Loucy (cell line): ENCODE results near the gene CFAP298.

Experiments used
- H2AFZ ChIP-seq: fragments of 200-600 bp; sonication (generic); 2 replicates; pipeline ENCODE4 v1.6.0; 2016; ENCODE audit warnings: antibody characterized with exemption, mild to moderate bottlenecking, low read length, moderate library complexity
- H3F3A ChIP-seq: fragments of 200-600 bp; 2 replicates; pipeline ENCODE4 v1.6.0; 2016; ENCODE audit warnings: antibody characterized with exemption, low read depth, mild to moderate bottlenecking
- H3K27me3 ChIP-seq: fragments of 200-600 bp; sonication (generic); 2 replicates; pipeline ENCODE4 v1.6.1; 2014; ENCODE audit warnings: low read length, mild to moderate bottlenecking; ENCODE audit not compliant: insufficient read depth, poor library complexity, severe bottlenecking
- H3K36me3 ChIP-seq: fragments of 200-600 bp; sonication (generic); 2 replicates; pipeline ENCODE4 v1.6.1; 2016; ENCODE audit warnings: low read length; ENCODE audit not compliant: insufficient read depth
- H3K4me1 ChIP-seq: fragments of 200-600 bp; sonication (generic); 2 replicates; pipeline ENCODE4 v1.5.1; 2014; ENCODE audit warnings: low read length, mild to moderate bottlenecking; ENCODE audit not compliant: insufficient read depth, poor library complexity, severe bottlenecking
- H3K4me2 ChIP-seq: fragments of 200-600 bp; sonication (generic); 2 replicates; pipeline ENCODE4 v1.6.0; 2014; ENCODE audit warnings: antibody characterized with exemption, low read length, low read depth, mild to moderate bottlenecking; ENCODE audit not compliant: poor library complexity, severe bottlenecking
- H3K4me3 ChIP-seq: fragments of 200-600 bp; sonication (generic); 2 replicates; pipeline ENCODE4 v1.5.1; 2014; ENCODE audit warnings: low read length, mild to moderate bottlenecking, mixed read lengths; ENCODE audit not compliant: poor library complexity, severe bottlenecking
- H3K79me2 ChIP-seq: fragments of 200-600 bp; sonication (generic); 2 replicates; pipeline ENCODE4 v1.6.1; 2014; ENCODE audit warnings: low read length; ENCODE audit not compliant: insufficient read depth
- H3K9ac ChIP-seq: fragments of 200-600 bp; sonication (generic); 2 replicates; pipeline ENCODE4 v1.6.0; 2014; ENCODE audit warnings: mild to moderate bottlenecking, low read depth, low read length, moderate library complexity; ENCODE audit not compliant: poor library complexity, severe bottlenecking
- H3K9me2 ChIP-seq: fragments of 200-600 bp; sonication (generic); replicated peaks from 2 replicates; pipeline ENCODE4 v1.6.1; 2016; ENCODE audit warnings: low read depth, low read length, mixed read lengths
- H3K9me3 ChIP-seq: fragments of 200-600 bp; sonication (generic); 2 replicates; pipeline ENCODE4 v1.6.1; 2014; ENCODE audit warnings: mild to moderate bottlenecking, antibody characterized with exemption, low read length, low read depth; ENCODE audit not compliant: insufficient read depth
- H4K20me1 ChIP-seq: fragments of 200-600 bp; sonication (generic); 2 replicates; pipeline ENCODE4 v1.6.0; 2014; ENCODE audit warnings: antibody characterized with exemption, low read length, mild to moderate bottlenecking; ENCODE audit not compliant: insufficient read depth, poor library complexity, severe bottlenecking
- EZH2phosphoT487 ChIP-seq: fragments of 200-600 bp; IDR thresholded peaks from 2 replicates; pipeline ENCODE4 v1.6.1; 2018; ENCODE audit warnings: antibody characterized with exemption, mild to moderate bottlenecking, moderate library complexity, borderline replicate concordance
- TF ChIP-seq, protein P1 (sequence below): fragments of 200-600 bp; sonication (generic); conservative IDR thresholded peaks from 2 replicates; pipeline ENCODE4 v1.5.1; 2014; ENCODE audit warnings: mild to moderate bottlenecking, antibody characterized with exemption, low read length

CFAP298 gene

DNA sequence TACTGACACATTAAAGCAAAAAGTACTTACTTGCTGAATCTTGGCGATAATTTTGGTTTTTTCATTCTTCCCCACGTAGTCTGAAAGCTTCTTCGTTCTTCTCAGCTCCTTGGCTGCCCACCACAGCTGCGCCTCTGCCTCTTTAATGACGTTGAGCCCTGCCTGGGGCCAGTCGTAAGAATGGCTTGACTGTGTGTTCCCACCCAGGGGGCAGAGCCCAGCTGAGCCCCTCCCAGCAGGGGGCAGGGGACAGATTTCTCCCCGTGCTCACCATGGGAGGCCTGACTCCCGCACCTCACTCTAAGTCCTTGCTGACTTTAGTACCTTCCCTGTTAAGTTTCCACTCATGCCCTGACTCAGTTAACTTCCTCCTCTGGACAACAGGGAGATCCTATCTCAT, 9.0 kb downstream of the CFAP298 start:
- H3K9me3 ChIP-seq = no peaks in the 10 kb centered on the region
- H3K79me2 ChIP-seq = no peaks in the 10 kb centered on the region
- no peaks in the 10 kb centered on the region for H4K20me1 ChIP-seq
- H3K4me1 ChIP-seq = no peaks in the 10 kb centered on the region
- no peaks in the 10 kb centered on the region for H3K9me2 ChIP-seq
- no peaks in the 10 kb centered on the region; the same call in 1 of the 2 replicates for H3F3A ChIP-seq
- no peak overlapping the region for H3K9ac ChIP-seq
- TF ChIP-seq, protein P1, sequence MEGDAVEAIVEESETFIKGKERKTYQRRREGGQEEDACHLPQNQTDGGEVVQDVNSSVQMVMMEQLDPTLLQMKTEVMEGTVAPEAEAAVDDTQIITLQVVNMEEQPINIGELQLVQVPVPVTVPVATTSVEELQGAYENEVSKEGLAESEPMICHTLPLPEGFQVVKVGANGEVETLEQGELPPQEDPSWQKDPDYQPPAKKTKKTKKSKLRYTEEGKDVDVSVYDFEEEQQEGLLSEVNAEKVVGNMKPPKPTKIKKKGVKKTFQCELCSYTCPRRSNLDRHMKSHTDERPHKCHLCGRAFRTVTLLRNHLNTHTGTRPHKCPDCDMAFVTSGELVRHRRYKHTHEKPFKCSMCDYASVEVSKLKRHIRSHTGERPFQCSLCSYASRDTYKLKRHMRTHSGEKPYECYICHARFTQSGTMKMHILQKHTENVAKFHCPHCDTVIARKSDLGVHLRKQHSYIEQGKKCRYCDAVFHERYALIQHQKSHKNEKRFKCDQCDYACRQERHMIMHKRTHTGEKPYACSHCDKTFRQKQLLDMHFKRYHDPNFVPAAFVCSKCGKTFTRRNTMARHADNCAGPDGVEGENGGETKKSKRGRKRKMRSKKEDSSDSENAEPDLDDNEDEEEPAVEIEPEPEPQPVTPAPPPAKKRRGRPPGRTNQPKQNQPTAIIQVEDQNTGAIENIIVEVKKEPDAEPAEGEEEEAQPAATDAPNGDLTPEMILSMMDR = no peak
- no peak for TF ChIP-seq EZH2phosphoT487
- H3K4me2 ChIP-seq = no peak overlapping the region
- H3K27me3 ChIP-seq = no peaks in the 10 kb centered on the region
- H2AFZ ChIP-seq = no peak overlapping the region
- H3K36me3 ChIP-seq = peaks cover 40% of the 10 kb centered on the region; the same call in 1 of the 2 replicates
- H3K4me3 ChIP-seq = no peak overlapping the region

DNA sequence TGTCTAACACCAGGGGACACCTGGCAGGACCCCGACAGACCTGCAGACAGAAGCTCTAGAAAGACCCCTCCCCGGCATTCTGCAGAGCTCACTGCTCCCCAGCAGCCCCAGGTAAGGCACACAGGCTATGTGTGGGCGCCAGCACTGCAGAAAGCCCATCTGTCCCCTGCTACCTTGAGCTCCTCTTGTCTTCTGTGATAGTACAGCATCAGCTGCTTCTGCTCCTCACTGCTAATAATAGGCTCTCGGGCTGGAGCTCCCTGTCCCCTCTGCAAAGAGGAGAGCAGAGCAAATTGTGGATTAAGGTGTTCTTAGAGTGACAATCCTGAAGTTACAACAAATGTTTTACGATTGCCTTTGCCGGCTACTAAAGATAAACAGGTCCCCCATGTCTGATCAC, 10.1 kb downstream of the CFAP298 start:
- peaks cover 36% of the 10 kb centered on the region; the same call in 1 of the 2 replicates for H3K36me3 ChIP-seq

DNA sequence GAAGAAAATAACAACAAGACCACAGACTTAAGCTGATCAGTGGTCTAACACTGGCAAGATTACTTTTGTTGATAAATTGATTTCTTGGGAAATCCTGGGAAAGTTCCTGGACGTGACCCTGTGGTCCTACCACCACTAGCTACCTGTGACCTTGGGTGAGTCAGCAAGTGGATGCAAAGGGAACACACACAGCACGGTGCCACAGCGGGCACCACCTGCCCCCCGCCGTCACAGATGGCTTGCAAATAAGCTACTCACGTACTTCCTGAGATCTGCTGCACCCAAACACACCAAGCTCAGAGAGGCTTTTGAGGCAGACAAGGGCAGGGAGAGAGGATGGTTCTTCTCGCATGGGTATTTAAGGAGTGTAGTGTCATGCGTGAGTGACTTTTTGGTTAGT, 12.7 kb downstream of the CFAP298 start:
- H3K4me1 ChIP-seq = no peaks in the 10 kb centered on the region
- H3F3A ChIP-seq = no peaks in the 10 kb centered on the region; the same call in 1 of the 2 replicates
- no peaks in the 10 kb centered on the region for H3K27me3 ChIP-seq
- H3K9ac ChIP-seq = no peak overlapping the region
- no peak overlapping the region for H2AFZ ChIP-seq
- no peaks in the 10 kb centered on the region for H3K9me2 ChIP-seq
- H3K79me2 ChIP-seq = no peaks in the 10 kb centered on the region
- H3K9me3 ChIP-seq = no peaks in the 10 kb centered on the region
- no peak for TF ChIP-seq EZH2phosphoT487
- TF ChIP-seq, protein P1 = no peak
- peaks cover 15% of the 10 kb centered on the region; the same call in 1 of the 2 replicates for H3K36me3 ChIP-seq
- no peak overlapping the region for H3K4me2 ChIP-seq
- no peak overlapping the region for H3K4me3 ChIP-seq
- no peaks in the 10 kb centered on the region for H4K20me1 ChIP-seq

More for the DNA sequence above, 10.1 kb downstream of the CFAP298 start:
- Histone ChIP-seq H4K20me1 (no peaks in the 10 kb centered on the region), H3K4me1 (no peaks in the 10 kb centered on the region), H3K9ac (no peak overlapping the region), H3K9me2 (no peaks in the 10 kb centered on the region), H2AFZ (no peak overlapping the region), H3K4me2 (no peak overlapping the region), H3K9me3 (no peaks in the 10 kb centered on the region), H3F3A (no peaks in the 10 kb centered on the region; the same call in 1 of the 2 replicates), H3K79me2 (no peaks in the 10 kb centered on the region), H3K4me3 (no peak overlapping the region), H3K27me3 (no peaks in the 10 kb centered on the region)
- TF ChIP-seq, protein P1 = no peak
- TF ChIP-seq EZH2phosphoT487 = no peak
